Ishikawa (cell line): Measurements from ENCODE around the gene BMP6.

ENCODE experiments used
- CEBPB ChIP-seq: IDR thresholded peaks from 2 replicates; pipeline ENCODE4 v1.6.1; 2012
- CREB1 ChIP-seq: IDR thresholded peaks from 2 replicates; pipeline ENCODE4 v1.6.1; 2012; ENCODE audit warnings: low read depth
- EGR1 ChIP-seq: IDR thresholded peaks from 2 replicates; pipeline ENCODE4 v1.6.1; 2012
- EP300 ChIP-seq: IDR thresholded peaks from 2 replicates; pipeline ENCODE4 v1.6.1; 2012; ENCODE audit warnings: borderline replicate concordance
- MAX ChIP-seq: IDR thresholded peaks from 2 replicates; pipeline ENCODE4 v1.6.1; 2012
- NFIC ChIP-seq: IDR thresholded peaks from 2 replicates; pipeline ENCODE4 v1.6.1; 2012
- RAD21 ChIP-seq: IDR thresholded peaks from 2 replicates; pipeline ENCODE4 v1.6.1; 2012; ENCODE audit warnings: low read depth
- REST ChIP-seq: IDR thresholded peaks from 2 replicates; pipeline ENCODE4 v1.6.1; 2012; ENCODE audit warnings: low read depth, mild to moderate bottlenecking
- TAF1 ChIP-seq: IDR thresholded peaks from 2 replicates; pipeline ENCODE4 v1.6.1; 2012; ENCODE audit warnings: low read depth, mild to moderate bottlenecking
- USF1 ChIP-seq: IDR thresholded peaks from 2 replicates; pipeline ENCODE4 v1.6.1; 2012
- YY1 ChIP-seq: IDR thresholded peaks from 2 replicates; pipeline ENCODE4 v1.6.1; 2012; ENCODE audit warnings: low read depth

- no peak for TF ChIP-seq RAD21
- no peak for TF ChIP-seq EGR1
- TF ChIP-seq REST, result no peak
- no peak for TF ChIP-seq YY1
- no peak for TF ChIP-seq USF1
- TF ChIP-seq EP300, result no peak
- no peak for TF ChIP-seq CREB1
- no peak for TF ChIP-seq TAF1
- TF ChIP-seq NFIC, result no peak
- no peak for TF ChIP-seq MAX
- TF ChIP-seq CEBPB, result no peak
These were observed 156.8 kb downstream of the BMP6 start for GRCh38 chr6:7882505-7883257.
